GM19455 (cell line): ENCODE data around the gene GREB1.

ENCODE experiments used
- ATAC-seq: cut with Tn5 transposase; IDR thresholded peaks from one replicate; pipeline ENCODE4 v1.9.1; 2021; ENCODE audit not compliant: unreplicated experiment

Gene GREB1

GRCh38 chr2:11630855-11631254 is 97.0 kb downstream of the GREB1 start:
- ATAC-seq: no peak

- ATAC-seq: no peak
Observed at GRCh38 chr2:11631462-11631861, 97.6 kb downstream of the GREB1 start.

- ATAC-seq: no peak
Observed at GRCh38 chr2:11633923-11634478, 100.2 kb downstream of the GREB1 start.

GRCh38 chr2:11634584-11634983 is 100.7 kb downstream of the GREB1 start:
- ATAC-seq: no peak

GRCh38 chr2:11635141-11635540 is 101.3 kb downstream of the GREB1 start:
- no peak for ATAC-seq

GRCh38 chr2:11636593-11637295 is 102.9 kb downstream of the GREB1 start:
- ATAC-seq: no peak

GRCh38 chr2:11637546-11637945 is 103.7 kb downstream of the GREB1 start:
- ATAC-seq: no peak

GRCh38 chr2:11639503-11639902 is 105.7 kb downstream of the GREB1 start:
- ATAC-seq: no peak

GRCh38 chr2:11640132-11640531 is 106.3 kb downstream of the GREB1 start:
- no peak for ATAC-seq

- no peak for ATAC-seq
Observed at GRCh38 chr2:11642972-11643371, 109.1 kb downstream of the GREB1 start.

GRCh38 chr2:11644293-11644692 is 110.4 kb downstream of the GREB1 start:
- ATAC-seq: no peak

GRCh38 chr2:11646530-11646929 is 112.7 kb downstream of the GREB1 start:
- no peak for ATAC-seq

GRCh38 chr2:11647834-11648600 is 114.2 kb downstream of the GREB1 start:
- no peak for ATAC-seq

- ATAC-seq: no peak
Observed at GRCh38 chr2:11649093-11649492, 115.2 kb downstream of the GREB1 start.

GRCh38 chr2:11651856-11652548 is 118.2 kb downstream of the GREB1 start:
- no peak for ATAC-seq

- ATAC-seq: no peak
Observed at GRCh38 chr2:11652553-11652952, 118.7 kb downstream of the GREB1 start.

GRCh38 chr2:11655495-11655894 is 121.7 kb downstream of the GREB1 start:
- no peak for ATAC-seq

- ATAC-seq: no peak
Observed at GRCh38 chr2:11656252-11656651, 122.4 kb downstream of the GREB1 start.

- no peak for ATAC-seq
Observed at GRCh38 chr2:11656671-11657101, 122.8 kb downstream of the GREB1 start.

GRCh38 chr2:11657195-11657594 is 123.3 kb downstream of the GREB1 start:
- no peak for ATAC-seq

GRCh38 chr2:11657646-11658045 is 123.8 kb downstream of the GREB1 start:
- no peak for ATAC-seq
